Vagina (tissue), 2 donors: Measurements from ENCODE around the gene GAS2L1.
A peak's percentile ranks its signal among the peaks of the same experiment; 100 is the strongest.

Experiments
- CTCF ChIP-seq, 3 experiments: fragments of 450-650 bp in 2 of 3; fragments of 200-600 bp in 1 of 3; sonication (generic) in 1 of 3; IDR thresholded peaks; one replicate each; pipeline ENCODE4 v1.5.1; 2017 to 2019; ENCODE audit warnings: antibody characterized with exemption in 3 of 3, mild to moderate bottlenecking in 2 of 3, moderate library complexity in 2 of 3
- POLR2A ChIP-seq, 2 donors: fragments of 450-650 bp; IDR thresholded peaks; one replicate each; pipeline ENCODE4 v1.6.1; 2017; ENCODE audit warnings: antibody characterized with exemption in 2 of 2, mild to moderate bottlenecking in 2 of 2, moderate library complexity in 2 of 2
- POLR2AphosphoS5 ChIP-seq, 2 donors: sonication (generic); formaldehyde crosslinking; IDR thresholded peaks; one replicate each; pipeline ENCODE4 v1.9.0; 2017; ENCODE audit warnings: antibody characterized with exemption in 2 of 2, mild to moderate bottlenecking in 2 of 2, low read depth in 1 of 2; ENCODE audit not compliant: insufficient read depth in 1 of 2

- TF ChIP-seq CTCF (IDR thresholded peaks at IDR 0.05) (no peak), POLR2A (IDR thresholded peaks at IDR 0.05) (no peak), POLR2AphosphoS5 (IDR thresholded peaks at IDR 0.05; ENCODE audit: insufficient read depth in 1 of 2, low read depth in 1 of 2) (peak; percentile 25 to 49)
Measured at GRCh38 chr22:29348956-29349355, 42.5 kb downstream of the GAS2L1 start.
